Measurements from ENCODE around the gene PCP4. TPM values are rescaled to one million over a fixed set of nuclear protein-coding genes. Genes with fewer than 3 reads are reported as not detected.

The PCP4 gene
- total and polyA plus RNA-seq, 2 donors (not counting 3 experiments of a cell fraction or from before 2014, with no cell fraction given), result not detected

GRCh38 chr21:39915881-39916280 lies 48.6 kb downstream of the PCP4 start:
- H2AFZ ChIP-seq (ENCODE audit: low read depth, low read length), result no peak overlapping the region
- TF ChIP-seq FOS (IDR thresholded peaks at IDR 0.05; ENCODE audit: borderline replicate concordance, insufficient read depth, low read length) (no peak), POLR2AphosphoS5 (IDR thresholded peaks at IDR 0.05; ENCODE audit: insufficient read depth, low read depth, low read length) (no peak), CTCF (IDR thresholded peaks at IDR 0.05; ENCODE audit: extremely low read depth in 1 of 2, insufficient read depth in 1 of 2, low read depth in 1 of 2, low read length in 2 of 2) (no peak), POLR2A (IDR thresholded peaks at IDR 0.05; ENCODE audit: low read depth, low read length) (no peak), JUN (IDR thresholded peaks at IDR 0.05; ENCODE audit: borderline replicate concordance, insufficient read depth, insufficient read length, low read depth) (no peak), EZH2 (IDR thresholded peaks at IDR 0.05; ENCODE audit: borderline replicate concordance, low read depth, low read length, severe bottlenecking) (no peak), MYC (IDR thresholded peaks at IDR 0.05; ENCODE audit: low read depth, low read length) (no peak), GATA2 (IDR thresholded peaks at IDR 0.05; ENCODE audit: insufficient read depth, insufficient read length, low read depth, low read length) (no peak), MAX (IDR thresholded peaks at IDR 0.05; ENCODE audit: insufficient read depth, insufficient read length) (no peak)
- dilution Hi-C loops (cut with MboI; ENCODE audit: extremely low pct_ligation_motif_present, low sequenced_read_pairs), result no loop called here
- H3K79me2 ChIP-seq (ENCODE audit: control insufficient read depth, insufficient read depth, low read length), result no peaks in the 10 kb centered on the region
- intact Hi-C loops (cut with micrococcal nuclease), result no loop called here
- H3K9me1 ChIP-seq (replicated peaks; ENCODE audit: control insufficient read depth, extremely low read depth, insufficient read depth, low read length), result no peaks in the 10 kb centered on the region
- DNase-seq (ENCODE audit: low read depth, low spot score) (no peak), FAIRE-seq (no peak)
- no peak overlapping the region for H3K4me2 ChIP-seq (ENCODE audit: insufficient read depth, low read length)
- no TSS peak for BruUV-seq (replicated peaks)
- H3K4me3 ChIP-seq (replicated peaks in 1 of 3; ENCODE audit: insufficient read depth in 1 of 3, low read depth in 1 of 3, low read length in 3 of 3), result no peak overlapping the region
- no peak overlapping the region for H3K9ac ChIP-seq (replicated peaks; ENCODE audit: extremely low read depth, insufficient read depth, low read length)
- H3K27me3 ChIP-seq (ENCODE audit: control insufficient read depth in 2 of 2, insufficient read depth in 2 of 2, low read length in 2 of 2), result no peaks in the 10 kb centered on the region
- H3K27ac ChIP-seq (ENCODE audit: insufficient read depth, low read depth, low read length), result no peak overlapping the region
- ChIA-PET POLR2A (no interaction called here), CTCF (no interaction called here)
- peaks cover 4% of the 10 kb centered on the region for H3K9me3 ChIP-seq (replicated peaks; ENCODE audit: control insufficient read depth, insufficient read depth, low read length)
- H3K4me1 ChIP-seq (ENCODE audit: control insufficient read depth, extremely low read depth, insufficient read depth, low read length), result no peaks in the 10 kb centered on the region
- no peaks in the 10 kb centered on the region for H4K20me1 ChIP-seq (replicated peaks; ENCODE audit: control insufficient read depth, extremely low read depth, insufficient read depth, low read length)
- no peaks in the 10 kb centered on the region for H3K36me3 ChIP-seq (ENCODE audit: control insufficient read depth in 2 of 2, extremely low read depth in 1 of 2, insufficient read depth in 2 of 2, low read length in 2 of 2)

Measured in endothelial cell of umbilical vein (primary cell).